ENCODE results near the gene PUM2.

DNA sequence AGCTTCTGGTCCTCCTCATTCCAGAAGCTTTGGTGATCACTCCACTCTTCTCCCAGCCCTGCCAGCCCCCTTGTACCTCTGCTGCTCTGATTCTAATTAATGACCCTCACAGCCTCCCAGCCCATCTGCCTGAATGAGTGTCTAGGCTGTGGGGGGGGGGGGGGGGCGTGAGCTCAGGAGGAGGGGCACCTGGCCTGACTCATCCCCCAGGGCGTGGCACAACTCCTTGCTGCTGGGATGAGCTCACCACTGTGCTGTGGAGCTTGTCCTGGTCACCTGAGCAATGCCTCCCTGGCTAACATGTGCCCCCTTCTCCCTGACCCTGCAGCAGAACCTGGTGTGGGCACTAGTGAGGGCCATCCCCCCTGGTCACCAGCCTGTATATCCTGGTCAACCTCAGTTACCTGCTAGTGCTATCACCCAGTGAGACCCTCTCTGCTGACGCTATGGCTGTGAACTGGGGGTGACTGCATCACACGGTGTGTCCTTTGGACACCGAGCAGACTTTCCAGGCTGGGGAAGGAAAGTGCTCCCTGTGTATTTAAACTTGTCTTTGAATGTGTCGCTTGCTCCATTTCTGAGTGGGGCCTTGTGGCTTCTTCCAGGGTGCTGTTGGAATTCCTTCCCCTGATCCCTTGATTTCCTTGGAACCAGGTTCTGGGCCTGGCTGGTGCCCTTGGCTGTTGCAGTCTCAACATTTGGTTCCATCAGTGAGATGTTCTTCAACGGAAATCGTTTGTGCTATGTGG, 41.5 kb upstream of the PUM2 start:
- TF ChIP-seq, protein P1, sequence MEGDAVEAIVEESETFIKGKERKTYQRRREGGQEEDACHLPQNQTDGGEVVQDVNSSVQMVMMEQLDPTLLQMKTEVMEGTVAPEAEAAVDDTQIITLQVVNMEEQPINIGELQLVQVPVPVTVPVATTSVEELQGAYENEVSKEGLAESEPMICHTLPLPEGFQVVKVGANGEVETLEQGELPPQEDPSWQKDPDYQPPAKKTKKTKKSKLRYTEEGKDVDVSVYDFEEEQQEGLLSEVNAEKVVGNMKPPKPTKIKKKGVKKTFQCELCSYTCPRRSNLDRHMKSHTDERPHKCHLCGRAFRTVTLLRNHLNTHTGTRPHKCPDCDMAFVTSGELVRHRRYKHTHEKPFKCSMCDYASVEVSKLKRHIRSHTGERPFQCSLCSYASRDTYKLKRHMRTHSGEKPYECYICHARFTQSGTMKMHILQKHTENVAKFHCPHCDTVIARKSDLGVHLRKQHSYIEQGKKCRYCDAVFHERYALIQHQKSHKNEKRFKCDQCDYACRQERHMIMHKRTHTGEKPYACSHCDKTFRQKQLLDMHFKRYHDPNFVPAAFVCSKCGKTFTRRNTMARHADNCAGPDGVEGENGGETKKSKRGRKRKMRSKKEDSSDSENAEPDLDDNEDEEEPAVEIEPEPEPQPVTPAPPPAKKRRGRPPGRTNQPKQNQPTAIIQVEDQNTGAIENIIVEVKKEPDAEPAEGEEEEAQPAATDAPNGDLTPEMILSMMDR (IDR thresholded peaks at IDR 0.05) = no peak
- TF ChIP-seq POLR2A (IDR thresholded peaks at IDR 0.05) (no peak), EP300 (IDR thresholded peaks at IDR 0.05) (no peak)

Measured in tibial nerve (tissue), 4 donors.